GM12878 (cell line): Measurements from ENCODE around the gene NTF3. TPM values are rescaled to one million over a fixed set of nuclear protein-coding genes. Genes with fewer than 3 reads are reported as not detected.

ENCODE experiments used
- ATAC-seq: fragments of 200-7000 bp; cut with Tn5 transposase; 3 replicates; pipeline ENCODE4 v1.9.1; 2020; ENCODE audit warnings: mild to moderate bottlenecking, moderate library complexity
- BruUV-seq: library from RNA; stranded (reverse); fragments of 400-500 nt; replicated peaks from 2 replicates; lab custom pipeline; 2021; lab: Mats Ljungman, UMichigan
- CTCF ChIA-PET: fragments of 300-600 bp; sonication (Branson Sonifier 250); formaldehyde crosslinking; extraction: SDS; loops from one replicate; lab custom pipeline; 2021; ENCODE audit warnings: inconsistent platforms; lab: Yijun Ruan, JAX
- POLR2A ChIA-PET: fragments of 350-600 bp; formaldehyde crosslinking; extraction: SDS; loops from one replicate; lab custom pipeline; 2021; ENCODE audit warnings: inconsistent platforms; lab: Charles Lee
- RAD21 ChIA-PET: fragments of 300-600 bp; sonication (Branson Sonifier 250); formaldehyde crosslinking; loops from one replicate; lab custom pipeline; 2023; ENCODE audit warnings: antibody characterized with exemption; ENCODE audit not compliant: unreplicated experiment; lab: Charles Lee
- SMC1A ChIA-PET: fragments of 300-600 bp; sonication (Branson Sonifier 250); formaldehyde crosslinking; loops from one replicate; lab custom pipeline; 2023; ENCODE audit not compliant: unreplicated experiment, uncharacterized antibody; lab: Charles Lee
- DNase-seq: peaks from one replicate; pipeline ENCODE4 v3.0.0-alpha.2; 2011; ENCODE audit warnings: low read depth, low spot score
- FAIRE-seq: peaks from 3 replicates; lab custom pipeline; 2011; peaks lifted over from hg19 to GRCh38; lab: Jason Lieb, UNC
- H2AFZ ChIP-seq: 2 replicates; pipeline ENCODE4 v1.6.0; 2011; ENCODE audit warnings: low read depth, low read length, control low read depth; ENCODE audit not compliant: control insufficient read depth
- H3K27ac ChIP-seq: 2 replicates; pipeline ENCODE4 v1.5.1; 2011; ENCODE audit warnings: control low read depth; ENCODE audit not compliant: control insufficient read depth, insufficient read depth
- H3K27me3 ChIP-seq, 2 experiments: replicated peaks in 1 of 2; 2 replicates each; pipeline versions ENCODE4 v1.6.0 to v1.6.1; 2011; ENCODE audit warnings: low read length in 1 of 2; ENCODE audit not compliant: control insufficient read depth in 2 of 2, insufficient read depth in 2 of 2
- H3K36me3 ChIP-seq, 2 experiments: 2 replicates each; pipeline ENCODE4 v1.5.1; 2011; ENCODE audit warnings: low read length in 1 of 2; ENCODE audit not compliant: control insufficient read depth in 2 of 2, insufficient read depth in 2 of 2
- H3K4me1 ChIP-seq: 2 replicates; pipeline ENCODE4 v1.6.1; 2011; ENCODE audit warnings: mild to moderate bottlenecking, low read length, moderate library complexity, mixed read lengths; ENCODE audit not compliant: control insufficient read depth, insufficient read depth
- H3K4me2 ChIP-seq: 2 replicates; pipeline ENCODE4 v1.6.0; 2011; ENCODE audit warnings: control low read depth; ENCODE audit not compliant: control insufficient read depth, insufficient read depth
- H3K4me3 ChIP-seq: fragments of 200-600 bp; sonication (generic); 2 replicates; pipeline ENCODE4 v1.5.1; 2016
- H3K79me2 ChIP-seq: 2 replicates; pipeline ENCODE4 v1.6.0; 2011; ENCODE audit warnings: low read length; ENCODE audit not compliant: control insufficient read depth, insufficient read depth
- H3K9ac ChIP-seq: 2 replicates; pipeline ENCODE4 v1.8.0; 2011; ENCODE audit warnings: low read length, control low read depth, mixed read lengths; ENCODE audit not compliant: control insufficient read depth, insufficient read depth
- H3K9me3 ChIP-seq: replicated peaks from 3 replicates; pipeline ENCODE4 v1.5.1; 2011; ENCODE audit warnings: mild to moderate bottlenecking, low read length; ENCODE audit not compliant: control insufficient read depth, insufficient read depth
- H4K20me1 ChIP-seq: 2 replicates; pipeline ENCODE4 v1.6.0; 2011; ENCODE audit not compliant: control insufficient read depth, insufficient read depth
- BCL11A ChIP-seq: IDR thresholded peaks from 2 replicates; pipeline ENCODE4 v1.6.1; 2011; ENCODE audit warnings: low read depth, low read length
- CHD2 ChIP-seq: IDR thresholded peaks from 2 replicates; pipeline ENCODE4 v1.6.1; 2011; ENCODE audit warnings: low read depth, low read length, improper control_type of control experiment, borderline replicate concordance
- CHD4 ChIP-seq: fragments of 200-600 bp; sonication (generic); IDR thresholded peaks from 2 replicates; pipeline ENCODE4 v1.6.1; 2016; ENCODE audit warnings: mild to moderate bottlenecking
- RB1 ChIP-seq: fragments of 450-650 bp; formaldehyde crosslinking; IDR thresholded peaks from 2 replicates; pipeline ENCODE4 v1.6.1; 2017; ENCODE audit warnings: mild to moderate bottlenecking, borderline replicate concordance
- RELB ChIP-seq: fragments of 450-650 bp; IDR thresholded peaks from 2 replicates; pipeline ENCODE4 v1.6.1; 2017; ENCODE audit warnings: low read depth, mild to moderate bottlenecking, moderate library complexity
- ZBTB40 ChIP-seq: fragments of 450-650 bp; IDR thresholded peaks from 2 replicates; pipeline ENCODE4 v1.6.1; 2016; ENCODE audit warnings: mild to moderate bottlenecking, moderate library complexity, borderline replicate concordance
- WGBS: methylation state at CpG from one replicate; pipeline ENCODE4 v1.1.6; 2016; ENCODE audit warnings: low lambda C conversion rate; ENCODE audit not compliant: insufficient replicate concordance, insufficient coverage; ENCODE audit errors: missing lambda C conversion rate; 5-methylcytosine and 5-hydroxymethylcytosine counted together
- in situ Hi-C: fragments of 300-500 bp; cut with MboI; formaldehyde crosslinking; loops from 9 replicates; pipeline ENCODE4 v1.14.3; 2018; ENCODE audit warnings: mixed read lengths
- intact Hi-C: fragments of 100-400 bp; cut with micrococcal nuclease; formaldehyde crosslinking; loops from one replicate; pipeline ENCODE4 v1.14.2; 2022; ENCODE audit not compliant: unreplicated experiment
- polyA plus RNA-seq, 11 experiments: library from polyadenylated mRNA; depleted of rRNA in 4 of 11; unstranded in 6 of 11; stranded (reverse) in 5 of 11; fragments of >200 nt; fragmentation: Nextera tagmentation in 4 of 11; fragmentation: Illumina TruSeq in 1 of 11; extraction: Ambion mirVana in 4 of 11; extraction: Trizol in 1 of 11; gene quantifications; 1 replicate in 1 of 11; 2 replicates in 10 of 11; pipeline versions ENCODE4 v1.2.1 to v1.2.3, GENCODE V29; 2011 to 2016; ENCODE audit warnings: inconsistent platforms in 2 of 11, missing spikeins in 2 of 11, low read depth in 1 of 11
- total RNA-seq, 4 experiments: library from RNA; depleted of rRNA in 3 of 4; stranded (reverse); fragments of >200 nt in 3 of 4; fragmentation: Illumina TruSeq in 1 of 4; extraction: Trizol in 1 of 4; gene quantifications; 2 replicates each; pipeline versions ENCODE4 v1.2.1 to v1.2.3, GENCODE V29; 2013 to 2021

Gene NTF3
- total and polyA plus RNA-seq, 10 of the 15 experiments (the other 5 are each of a cell fraction or from before 2014, with no cell fraction given): 0.07 TPM; not detected in 9

- H4K20me1 ChIP-seq: no peaks in the 10 kb centered on the region
- peaks cover 0 to 3% of the 10 kb centered on the region in 2 experiments; a peak in 3 of 4 replicates for H3K27me3 ChIP-seq
- H3K9me3 ChIP-seq: no peaks in the 10 kb centered on the region
- WGBS: 28% methylated on average over 8 of the region's 8 CpGs
- no TSS peak for BruUV-seq
- POLR2A ChIA-PET: no interaction called here
- RAD21 ChIA-PET: no interaction called here
- no peak overlapping the region for H3K9ac ChIP-seq
- no peak overlapping the region for H2AFZ ChIP-seq
- no peak for ATAC-seq
- FAIRE-seq: no peak
- H3K27ac ChIP-seq: no peak overlapping the region
- H3K4me1 ChIP-seq: no peaks in the 10 kb centered on the region
- H3K4me3 ChIP-seq: no peak overlapping the region
- DNase-seq: no peak
- intact Hi-C loops: no loop called here
- in situ Hi-C loops: no loop called here
- no peaks in the 10 kb centered on the region for H3K79me2 ChIP-seq
- TF ChIP-seq CHD2 (no peak), RB1 (no peak), ZBTB40 (no peak), BCL11A (no peak), RELB (no peak), CHD4 (no peak)
- SMC1A ChIA-PET: no interaction called here
- CTCF ChIA-PET: no interaction called here
- H3K36me3 ChIP-seq: no peaks in the 10 kb centered on the region
- no peak overlapping the region for H3K4me2 ChIP-seq
Observed at GRCh38 chr12:5498806-5499205, 66.9 kb downstream of the NTF3 start.
